GM18519 (cell line): ENCODE data around the gene PRDM2.

Experiments
- ATAC-seq: cut with Tn5 transposase; IDR thresholded peaks from one replicate; pipeline ENCODE4 v1.9.1; 2021; ENCODE audit warnings: mild to moderate bottlenecking, moderate library complexity; ENCODE audit not compliant: unreplicated experiment, low FRiP score

Gene PRDM2

DNA sequence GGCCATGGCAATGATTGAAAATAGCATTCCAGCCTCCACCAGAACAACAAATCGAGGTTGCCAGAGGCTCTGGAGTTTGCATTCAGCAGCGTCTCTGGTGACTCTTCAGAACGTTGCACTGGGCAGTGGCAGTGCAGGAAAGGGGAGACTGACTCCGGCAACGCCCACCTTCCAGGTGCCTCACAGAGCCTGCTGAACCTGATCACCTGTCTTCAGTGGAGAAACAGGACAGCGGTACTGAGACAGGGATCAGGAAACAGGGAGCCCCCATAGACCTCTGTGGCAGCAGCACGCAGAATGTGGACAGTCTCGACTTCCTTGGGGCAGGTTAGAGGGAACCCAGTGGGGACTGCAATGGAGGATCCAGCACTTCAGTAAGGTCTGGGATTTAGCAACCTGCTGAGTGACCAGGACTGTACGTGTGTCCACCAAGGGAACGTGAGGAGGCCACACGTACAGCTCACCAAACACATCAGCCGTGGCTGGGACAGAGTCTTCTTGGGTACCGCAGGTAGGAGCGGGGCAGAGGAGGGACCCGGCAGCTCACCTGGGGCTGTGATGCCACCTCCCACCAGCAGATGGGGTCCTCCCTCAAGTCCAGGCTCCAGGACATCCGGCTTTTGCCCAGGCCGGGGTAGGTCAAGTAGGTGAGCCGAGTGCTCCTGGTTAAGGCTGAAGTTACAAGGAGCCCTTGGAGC, 128.6 kb downstream of the PRDM2 start:
- ATAC-seq: no peak

DNA sequence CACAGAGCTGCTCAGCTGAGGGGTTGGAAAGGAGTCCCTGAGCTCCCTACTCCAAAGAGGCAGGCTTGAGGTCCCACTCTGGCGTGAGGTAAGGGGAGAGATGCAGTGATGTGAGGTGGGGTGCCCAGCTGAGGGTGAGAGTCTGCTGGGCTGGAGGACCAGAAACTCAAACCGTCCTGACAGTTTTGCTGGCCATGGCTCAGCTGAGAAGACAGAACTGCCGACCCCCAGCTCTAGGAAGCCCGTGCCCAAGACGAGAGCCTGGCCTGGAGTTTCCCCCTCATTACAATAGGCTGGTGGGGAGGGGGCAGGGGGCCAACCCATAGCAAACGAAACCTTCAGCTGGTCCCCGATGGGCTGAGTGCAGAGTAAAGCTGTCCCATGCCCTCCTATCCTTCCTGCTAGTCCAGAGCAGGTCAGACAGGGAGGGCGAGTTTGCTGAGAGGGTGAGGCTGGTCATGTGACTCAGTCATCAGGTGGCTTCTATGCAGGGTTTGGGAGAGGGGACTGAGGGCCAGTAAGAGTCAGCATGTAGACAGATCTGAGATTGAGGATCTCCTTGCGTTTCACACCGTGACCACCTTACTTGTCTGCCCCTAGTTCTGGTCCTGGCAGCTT, 129.3 kb downstream of the PRDM2 start:
- ATAC-seq: no peak

DNA sequence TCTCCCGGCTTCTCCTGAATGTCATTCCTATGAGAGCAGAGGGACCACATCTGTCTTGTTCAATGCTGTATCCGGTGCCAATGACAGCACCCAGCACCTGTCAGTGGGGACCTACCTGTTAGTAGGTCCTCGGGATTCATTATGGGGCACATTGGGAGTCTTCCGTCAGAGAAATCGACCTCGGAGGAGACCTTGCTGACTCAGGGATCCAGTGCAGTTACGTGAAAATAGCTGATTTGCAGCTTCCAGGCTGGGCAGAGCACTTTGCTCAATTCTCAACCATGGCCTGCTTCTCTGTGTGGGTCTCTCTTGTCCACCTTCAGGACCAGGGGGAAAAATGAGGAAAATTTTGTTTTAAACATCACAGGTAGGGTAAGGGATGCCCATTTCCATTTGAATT, 130.2 kb downstream of the PRDM2 start:
- ATAC-seq: no peak

DNA sequence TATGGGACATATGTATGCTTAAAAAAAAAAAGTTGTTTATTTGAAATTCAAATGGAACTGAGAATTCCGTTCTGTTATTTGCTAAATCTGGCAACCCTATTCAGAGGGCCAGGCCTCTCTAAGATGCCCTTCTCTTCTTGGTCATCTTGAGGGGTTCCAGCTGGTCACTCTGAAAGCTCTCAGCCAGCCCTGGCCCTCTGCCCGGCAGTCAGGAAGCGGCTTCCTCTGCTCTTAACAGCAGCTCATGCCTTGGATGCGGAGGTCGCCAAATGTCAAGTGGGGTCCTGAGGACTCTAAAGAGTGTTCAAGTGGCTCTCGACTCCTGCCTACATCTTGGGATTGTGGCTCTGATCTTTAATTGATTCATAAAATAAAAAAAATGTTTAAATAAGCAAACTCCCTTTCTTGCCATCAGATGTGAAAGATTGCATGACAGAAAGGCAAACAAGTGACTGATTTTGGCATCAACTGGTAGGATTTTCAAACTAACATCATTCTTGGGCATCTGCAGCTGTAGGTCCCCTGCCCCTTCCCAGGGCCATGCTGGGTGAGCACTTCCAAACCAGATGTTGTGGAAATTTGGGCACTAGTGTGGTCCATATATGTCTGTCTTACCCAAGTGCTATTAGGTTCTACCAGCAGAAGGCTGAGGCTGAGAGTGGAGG, 130.8 kb downstream of the PRDM2 start:
- ATAC-seq: no peak

DNA sequence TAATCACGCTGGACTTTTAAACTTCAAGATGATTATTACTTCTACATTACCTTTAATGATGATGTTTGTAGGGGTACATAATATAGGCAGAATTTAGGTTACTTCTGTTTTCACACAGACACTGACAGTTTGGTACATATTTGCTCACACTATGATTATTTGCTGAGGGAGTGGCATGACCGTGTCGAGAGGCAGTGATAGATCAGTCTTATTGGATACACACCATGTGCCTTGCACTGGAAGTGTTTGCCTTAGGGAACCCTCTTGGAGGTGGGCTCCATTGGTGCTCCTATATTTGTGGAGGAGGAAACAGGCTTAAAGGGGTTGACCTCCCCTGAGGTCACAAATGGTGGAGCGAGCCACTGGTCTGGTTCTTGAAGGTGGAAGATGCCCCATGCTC, 132.1 kb downstream of the PRDM2 start:
- no peak for ATAC-seq

DNA sequence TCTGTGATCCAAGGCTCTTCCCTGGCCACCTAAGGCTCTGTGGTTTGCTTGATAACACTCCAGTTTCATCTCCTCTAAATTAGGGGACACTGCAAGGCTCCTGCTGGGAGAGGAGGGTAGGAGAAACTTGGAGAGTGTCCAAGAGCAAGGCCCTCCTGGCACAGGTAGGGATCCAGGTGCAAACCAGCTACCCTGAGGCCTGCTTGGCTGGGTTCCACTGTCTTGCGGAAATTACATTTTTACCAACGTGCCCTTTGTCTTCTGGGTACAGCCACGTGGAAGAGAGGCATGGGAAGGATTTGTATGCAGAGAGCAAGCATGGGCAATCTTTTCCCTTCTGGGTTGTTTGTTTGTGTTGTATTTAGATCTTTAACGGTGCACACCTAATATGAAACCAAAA, 132.5 kb downstream of the PRDM2 start:
- no peak for ATAC-seq

DNA sequence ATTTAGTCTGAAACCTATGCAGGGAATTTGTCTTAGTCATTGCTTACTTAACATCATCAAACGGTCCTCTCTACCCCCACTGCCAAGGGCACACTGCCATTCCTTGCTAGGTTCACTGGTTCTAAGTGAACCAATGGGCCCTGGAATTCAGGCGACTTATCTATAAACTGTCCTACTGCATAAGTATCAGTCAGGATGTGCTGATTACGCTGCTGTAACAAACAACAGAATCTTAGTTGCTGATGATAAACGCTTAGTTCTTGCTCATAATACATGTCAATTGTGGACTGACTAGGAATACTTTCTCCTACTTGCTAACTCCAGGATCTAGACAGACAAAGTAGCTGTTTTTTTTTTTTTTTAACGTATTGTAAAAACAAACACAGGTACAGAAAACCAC, 136.1 kb downstream of the PRDM2 start:
- no peak for ATAC-seq

DNA sequence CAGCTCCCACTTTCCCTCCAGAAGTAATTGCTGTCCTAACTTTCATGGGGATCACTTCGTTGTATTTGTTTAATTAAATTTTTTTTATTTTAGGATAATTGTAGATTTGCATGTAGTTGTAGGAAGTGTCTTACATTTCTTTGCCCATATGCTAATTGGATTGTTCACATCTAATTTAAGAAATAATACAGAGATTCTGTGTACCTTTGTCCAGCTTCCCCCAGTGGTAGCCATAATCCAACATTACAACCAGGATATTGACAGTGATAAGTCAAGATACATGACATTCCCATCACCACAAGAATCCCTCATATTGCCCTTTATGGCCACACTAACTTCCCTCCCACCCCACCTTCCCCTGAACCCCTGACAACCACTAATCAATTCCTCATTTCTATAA, 136.6 kb downstream of the PRDM2 start:
- no peak for ATAC-seq

DNA sequence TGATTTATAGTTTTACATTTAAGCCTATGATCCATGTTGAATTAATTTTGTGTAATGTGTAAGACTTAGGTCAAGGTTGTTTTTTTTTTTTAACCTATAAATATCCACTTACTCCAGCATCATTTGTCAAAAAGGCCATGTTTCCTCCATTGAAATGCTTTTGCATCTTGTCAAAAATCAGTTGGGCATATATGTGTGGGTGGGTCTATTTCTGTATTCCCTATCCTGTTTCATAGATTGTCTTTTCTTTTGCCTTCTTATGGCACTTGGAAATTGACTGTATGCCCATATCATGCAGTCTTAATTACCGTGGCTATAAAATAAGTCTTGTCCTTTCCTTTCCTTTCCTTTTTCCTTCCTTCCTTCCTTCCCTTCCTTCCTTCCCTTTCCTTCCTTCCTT, 138.2 kb downstream of the PRDM2 start:
- no peak for ATAC-seq

DNA sequence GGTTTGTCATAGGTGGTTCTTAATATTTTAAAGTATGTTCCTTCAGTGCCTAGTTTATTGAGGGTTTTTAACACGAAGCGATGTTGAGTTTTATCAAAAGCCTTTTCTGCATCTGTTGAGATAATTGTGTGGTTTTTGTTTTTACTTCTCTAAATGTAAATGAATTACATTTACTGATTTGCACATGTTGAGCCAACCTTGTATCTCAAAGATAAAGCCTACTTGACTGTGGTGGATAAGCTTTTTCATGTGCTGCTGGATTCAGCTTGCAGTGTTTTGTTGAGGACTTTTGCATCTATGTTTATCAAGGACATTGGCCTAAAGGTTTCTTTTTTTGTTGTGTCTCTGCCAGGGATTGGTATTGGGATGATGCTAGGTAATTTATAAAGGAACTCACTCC, 142.5 kb downstream of the PRDM2 start:
- ATAC-seq: no peak

DNA sequence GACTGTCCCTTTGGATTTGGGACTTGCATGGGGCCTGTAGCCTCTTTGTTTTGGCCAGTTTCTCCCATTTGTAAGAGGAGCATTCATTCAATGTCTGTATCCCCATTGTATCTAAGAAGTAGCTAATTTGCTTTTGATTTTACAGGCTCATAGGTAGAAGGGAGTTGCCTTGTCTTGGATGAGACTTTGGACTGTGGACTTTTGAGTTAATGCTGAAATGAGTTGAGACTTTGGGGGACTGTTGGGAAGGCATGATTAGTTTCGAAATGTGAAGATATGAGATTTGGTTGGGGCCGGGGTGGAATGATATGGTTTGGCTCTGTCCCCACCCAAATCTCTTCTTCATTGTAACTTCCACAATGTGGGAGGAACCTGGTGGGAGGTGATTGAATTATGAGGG, 151.7 kb downstream of the PRDM2 start:
- ATAC-seq: no peak

DNA sequence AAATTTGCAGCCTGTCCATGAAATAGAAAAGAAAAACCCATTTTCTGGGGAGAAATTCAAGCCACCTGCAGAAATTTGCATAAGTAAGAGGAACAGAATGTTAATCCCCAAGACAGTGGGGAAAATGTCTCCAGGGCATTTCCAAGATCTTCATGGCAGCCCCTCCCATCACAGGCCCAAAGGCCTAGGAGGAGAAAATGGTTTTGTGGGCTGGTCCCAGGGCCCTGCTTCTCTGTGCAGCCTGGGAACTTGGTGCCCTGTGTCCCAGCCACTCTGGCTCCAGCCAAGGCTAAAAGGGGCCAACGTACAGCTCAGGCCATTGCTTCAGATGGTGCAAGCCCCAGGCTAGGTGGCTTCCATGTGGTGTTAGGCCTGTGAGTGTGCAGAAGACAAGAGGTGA, 155.6 kb downstream of the PRDM2 start:
- no peak for ATAC-seq

DNA sequence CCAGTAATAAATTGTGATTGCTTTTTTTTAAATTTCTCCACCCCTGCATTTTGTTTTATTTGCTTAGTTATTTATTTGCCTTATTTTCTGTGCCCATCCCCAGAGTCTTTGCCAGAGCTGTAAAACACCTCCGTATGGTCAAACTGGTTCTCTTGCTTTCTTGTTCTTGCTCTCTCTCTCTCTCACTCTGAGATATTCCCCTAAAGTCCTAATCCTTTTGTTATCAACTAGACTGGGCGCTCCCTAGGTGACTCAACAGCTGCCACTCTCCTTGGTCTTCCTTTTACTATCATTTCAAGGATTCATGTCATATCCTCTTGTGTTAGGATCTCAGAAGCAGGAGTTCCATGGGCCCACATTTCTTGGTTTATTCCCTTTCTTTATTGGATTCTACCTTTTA, 160.0 kb downstream of the PRDM2 start:
- ATAC-seq: no peak

DNA sequence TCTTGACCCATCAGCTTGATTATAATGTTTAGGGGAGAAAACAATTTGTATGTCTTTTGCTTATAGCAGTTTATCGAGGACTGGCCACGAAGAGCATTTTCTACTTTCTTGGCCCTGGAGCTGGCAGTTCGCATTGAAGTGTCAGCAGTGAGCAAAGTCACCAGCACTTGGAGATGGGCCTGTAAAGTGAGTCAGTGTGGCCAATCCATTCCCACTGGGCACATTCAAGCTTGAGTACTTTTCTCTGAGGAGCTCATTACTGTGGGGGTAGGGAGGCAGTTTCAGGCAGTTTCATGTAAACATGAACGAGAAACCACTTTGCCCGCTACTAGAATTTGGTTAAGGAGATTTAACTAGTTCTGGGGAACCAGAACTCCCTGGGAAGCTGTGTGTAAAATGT, 164.8 kb downstream of the PRDM2 start:
- ATAC-seq: no peak

DNA sequence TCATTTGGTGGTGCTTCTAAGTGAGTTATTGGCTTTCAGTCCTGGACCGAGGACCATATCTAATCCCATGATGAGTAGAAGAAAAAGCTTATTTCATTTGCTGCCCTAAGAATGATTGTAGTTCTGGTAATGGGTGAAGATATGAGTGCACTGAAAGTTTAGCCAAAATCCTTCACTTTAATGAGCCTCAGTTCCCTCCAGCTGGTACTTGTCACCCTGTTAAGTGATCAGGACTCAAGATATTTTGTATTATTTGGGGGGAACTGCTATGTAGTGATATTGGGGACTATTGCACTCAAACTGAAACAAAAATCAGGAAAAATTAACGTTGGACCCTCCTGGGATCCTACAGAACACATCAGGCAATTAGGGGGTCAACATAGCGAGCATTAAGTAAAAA, 165.9 kb downstream of the PRDM2 start:
- ATAC-seq: no peak

DNA sequence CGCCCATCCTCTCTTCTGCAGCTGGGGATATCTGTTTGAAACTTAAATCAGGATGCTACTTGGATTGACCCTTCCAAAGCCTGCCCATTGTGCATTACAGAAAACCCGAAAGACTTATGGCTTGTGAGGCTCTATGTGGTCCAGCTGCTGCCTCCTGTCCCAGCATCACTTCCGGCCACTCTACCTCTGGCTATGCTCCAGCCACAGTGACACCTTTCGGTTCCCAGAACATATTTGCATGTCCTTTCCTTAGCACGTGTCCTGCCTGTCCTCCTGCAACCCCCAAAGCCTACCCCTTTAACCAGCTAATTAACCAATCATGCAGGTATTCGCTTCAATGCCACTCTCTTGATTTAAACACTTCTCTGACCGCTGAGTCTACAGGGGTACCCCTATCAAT, 167.6 kb downstream of the PRDM2 start:
- no peak for ATAC-seq

DNA sequence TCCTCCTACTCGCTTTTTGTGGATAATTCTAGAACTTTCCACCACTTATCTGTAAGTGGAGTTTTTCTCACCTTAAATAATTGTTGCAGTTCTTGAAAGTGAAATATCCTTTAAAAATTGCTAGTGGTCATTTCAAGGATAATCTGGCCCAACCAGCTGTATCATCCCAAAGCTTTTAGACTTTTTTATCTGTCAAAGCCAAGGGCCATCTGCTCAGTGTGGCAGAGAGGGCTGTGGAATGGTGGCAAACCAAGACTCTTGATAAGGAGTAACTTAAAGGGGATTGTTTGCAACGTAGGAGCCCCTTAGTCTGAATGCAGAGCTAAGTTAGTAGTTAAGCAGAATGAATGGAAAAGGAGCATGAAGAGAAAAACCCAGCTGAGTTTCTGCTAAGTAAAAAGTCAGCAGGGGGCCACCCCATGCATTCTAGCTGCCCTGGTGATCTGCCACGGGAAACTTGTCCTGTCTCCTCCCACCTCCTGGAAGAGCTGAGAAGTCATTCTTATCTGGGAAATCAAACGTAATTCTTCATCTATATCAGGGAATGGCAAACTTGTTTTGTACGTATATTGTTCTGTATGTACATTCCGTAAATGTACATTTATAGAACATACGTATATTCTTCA, 169.3 kb downstream of the PRDM2 start:
- ATAC-seq: no peak

DNA sequence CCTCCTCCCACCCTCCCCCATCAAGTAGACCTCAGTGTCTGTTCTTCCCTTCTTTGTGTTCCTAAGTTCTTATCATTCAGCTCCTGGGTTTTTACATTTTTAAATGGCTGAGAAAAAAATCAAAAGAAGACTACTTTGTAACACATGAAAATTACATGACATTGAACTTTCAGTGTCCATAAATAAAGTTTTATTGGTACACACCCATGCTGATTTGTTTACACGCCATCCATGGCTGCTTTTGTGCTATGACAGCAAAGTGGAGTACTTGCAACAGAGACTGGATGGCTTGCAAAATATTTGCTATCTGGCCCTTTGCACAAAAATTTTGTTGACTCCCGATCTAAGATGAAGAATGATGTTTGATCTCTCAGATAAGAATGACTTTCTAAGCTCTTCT, 171.4 kb downstream of the PRDM2 start:
- ATAC-seq: no peak

DNA sequence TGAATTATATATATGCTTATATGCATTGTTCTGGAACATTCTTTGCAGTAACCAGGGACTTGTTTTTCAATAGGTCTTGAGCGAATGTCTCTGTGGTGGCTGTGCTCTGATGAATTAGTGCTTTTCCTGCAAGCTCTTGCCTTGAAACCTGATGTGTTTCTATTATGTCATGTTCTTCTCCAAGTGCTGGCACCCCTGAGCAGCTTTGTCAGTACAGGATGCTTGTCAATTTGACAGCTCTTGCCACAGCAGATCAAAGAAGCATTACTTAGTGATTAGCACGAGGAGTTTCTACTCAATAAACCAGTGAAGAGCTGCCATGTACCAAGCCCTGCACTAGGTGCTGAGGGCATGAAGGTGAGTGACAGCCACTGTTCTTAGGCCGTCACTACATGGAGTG, 171.9 kb downstream of the PRDM2 start:
- no peak for ATAC-seq

DNA sequence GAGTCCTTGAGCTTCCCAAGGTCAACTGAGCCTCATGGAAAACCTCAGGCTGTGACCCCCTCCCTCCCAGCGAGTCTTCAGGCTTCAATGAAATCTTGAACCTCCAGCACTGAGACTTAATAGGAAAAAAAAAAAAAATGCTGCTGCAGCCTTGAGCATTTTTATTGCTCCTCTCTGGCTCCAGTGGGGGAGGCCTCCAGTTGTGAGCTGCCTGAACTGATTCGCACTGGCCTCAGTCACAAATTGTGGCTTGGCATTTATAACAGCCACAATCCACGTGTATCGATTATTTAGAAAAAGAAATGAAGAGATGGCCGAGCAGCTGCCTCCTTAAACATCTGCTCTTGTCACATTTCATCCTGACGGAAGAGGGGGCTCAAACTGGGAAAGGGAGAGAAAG, 173.0 kb downstream of the PRDM2 start:
- no peak for ATAC-seq
